Measurements from ENCODE around the gene LCOR.

DNA sequence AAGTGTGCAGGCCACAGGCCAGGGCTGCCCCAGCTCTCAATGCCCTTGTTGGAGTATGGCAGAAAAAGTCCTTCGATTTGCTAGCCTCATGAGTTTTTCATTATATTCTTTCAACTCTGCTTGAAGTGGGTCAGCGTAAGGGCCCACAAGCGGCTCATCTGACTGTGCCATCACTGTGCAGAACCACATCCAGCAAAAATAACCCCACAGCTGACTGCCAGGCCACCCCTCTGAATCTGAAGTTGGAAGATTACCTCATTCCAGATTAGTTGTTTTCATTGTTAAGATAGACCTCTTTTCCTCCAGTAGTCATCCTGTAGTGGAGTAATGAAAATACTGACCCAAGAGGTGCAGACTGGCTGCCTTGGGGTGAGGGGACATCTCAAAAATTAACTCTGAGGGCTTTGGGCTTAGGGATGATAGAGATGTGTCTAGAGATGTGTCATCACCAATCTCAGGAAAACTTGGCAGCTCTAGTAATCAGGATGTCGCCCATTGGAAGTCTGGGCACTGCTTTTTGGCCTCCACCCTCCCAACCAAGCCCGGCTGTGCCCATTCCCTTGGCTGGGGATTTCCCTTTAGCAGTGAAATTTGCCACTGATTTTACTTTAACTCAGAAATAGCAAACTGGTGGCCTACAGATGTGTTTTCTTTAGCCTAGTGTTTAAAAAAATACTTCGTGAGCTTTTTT lies 164.3 kb downstream of the LCOR start:
- TF ChIP-seq, protein P1, sequence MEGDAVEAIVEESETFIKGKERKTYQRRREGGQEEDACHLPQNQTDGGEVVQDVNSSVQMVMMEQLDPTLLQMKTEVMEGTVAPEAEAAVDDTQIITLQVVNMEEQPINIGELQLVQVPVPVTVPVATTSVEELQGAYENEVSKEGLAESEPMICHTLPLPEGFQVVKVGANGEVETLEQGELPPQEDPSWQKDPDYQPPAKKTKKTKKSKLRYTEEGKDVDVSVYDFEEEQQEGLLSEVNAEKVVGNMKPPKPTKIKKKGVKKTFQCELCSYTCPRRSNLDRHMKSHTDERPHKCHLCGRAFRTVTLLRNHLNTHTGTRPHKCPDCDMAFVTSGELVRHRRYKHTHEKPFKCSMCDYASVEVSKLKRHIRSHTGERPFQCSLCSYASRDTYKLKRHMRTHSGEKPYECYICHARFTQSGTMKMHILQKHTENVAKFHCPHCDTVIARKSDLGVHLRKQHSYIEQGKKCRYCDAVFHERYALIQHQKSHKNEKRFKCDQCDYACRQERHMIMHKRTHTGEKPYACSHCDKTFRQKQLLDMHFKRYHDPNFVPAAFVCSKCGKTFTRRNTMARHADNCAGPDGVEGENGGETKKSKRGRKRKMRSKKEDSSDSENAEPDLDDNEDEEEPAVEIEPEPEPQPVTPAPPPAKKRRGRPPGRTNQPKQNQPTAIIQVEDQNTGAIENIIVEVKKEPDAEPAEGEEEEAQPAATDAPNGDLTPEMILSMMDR (IDR thresholded peaks at IDR 0.05; ENCODE audit: low read length): no peak
- no peak for TF ChIP-seq EZH2 (optimal IDR thresholded peaks at IDR 0.05; ENCODE audit: low read depth, low read length)
